ENCODE measurements around the gene TMEM247. TPM values are rescaled to one million over a fixed set of nuclear protein-coding genes. Genes with fewer than 3 reads are reported as not detected.
"Not testable (repeated sequence)": the region's sequence is repeated elsewhere in the genome, so short reads cannot be mapped to it uniquely, and the experiment has no call there.

TMEM247 gene
- total RNA-seq, 1 donor, result not detected

- no peak overlapping the region for H3K4me3 ChIP-seq (ENCODE audit: low read depth, low read length)
- DNase-seq (ENCODE audit: low read depth), result no peak
- no peak for TF ChIP-seq CTCF (IDR thresholded peaks at IDR 0.05; ENCODE audit: insufficient read depth, low read depth, low read length)
Observed at GRCh38 chr2:46518861-46519260, 39.5 kb downstream of the TMEM247 start.

- H3K4me3 ChIP-seq (ENCODE audit: low read depth, low read length), result no peak overlapping the region
- no peak for TF ChIP-seq CTCF (IDR thresholded peaks at IDR 0.05; ENCODE audit: insufficient read depth, low read depth, low read length)
- DNase-seq (ENCODE audit: low read depth), result no peak
Observed at GRCh38 chr2:46519265-46519664, 39.9 kb downstream of the TMEM247 start.

- H3K4me3 ChIP-seq (ENCODE audit: low read depth, low read length), result no peak overlapping the region
- peak; percentile 84 for DNase-seq (ENCODE audit: low read depth)
- no peak for TF ChIP-seq CTCF (IDR thresholded peaks at IDR 0.05; ENCODE audit: insufficient read depth, low read depth, low read length)
Observed at GRCh38 chr2:46520130-46520711, 40.9 kb downstream of the TMEM247 start.

- H3K4me3 ChIP-seq (ENCODE audit: low read depth, low read length), result no peak overlapping the region
- TF ChIP-seq CTCF (IDR thresholded peaks at IDR 0.05; ENCODE audit: insufficient read depth, low read depth, low read length), result no peak
- peak; percentile 91 for DNase-seq (ENCODE audit: low read depth)
Observed at GRCh38 chr2:46521215-46521683, 41.9 kb downstream of the TMEM247 start.

- not testable (repeated sequence) for H3K4me3 ChIP-seq (ENCODE audit: low read depth, low read length); DNase-seq (ENCODE audit: low read depth)
Observed at GRCh38 chr2:46522385-46522784, 43.0 kb downstream of the TMEM247 start.

GRCh38 chr2:46525522-46526155 is 46.3 kb downstream of the TMEM247 start:
- H3K4me3 ChIP-seq (ENCODE audit: low read depth, low read length), result no peak overlapping the region
- no peak for TF ChIP-seq CTCF (IDR thresholded peaks at IDR 0.05; ENCODE audit: insufficient read depth, low read depth, low read length)
- no peak for DNase-seq (ENCODE audit: low read depth)

- TF ChIP-seq CTCF (IDR thresholded peaks at IDR 0.05; ENCODE audit: insufficient read depth, low read depth, low read length), result no peak
- DNase-seq (ENCODE audit: low read depth), result no peak
- H3K4me3 ChIP-seq (ENCODE audit: low read depth, low read length), result no peak overlapping the region
Observed at GRCh38 chr2:46528880-46529279, 49.5 kb downstream of the TMEM247 start.

All from fibroblast of villous mesenchyme (primary cell).